ENCODE measurements around the gene GAGE2A.
"Not testable (repeated sequence)": the region's sequence is repeated elsewhere in the genome, so short reads cannot be mapped to it uniquely, and the experiment has no call there.

Gene GAGE2A

GRCh38 chrX:49589196-49589595 lies at the start of gene GAGE2A:
GAGE2A (plus strand) TSS chrX:49589496; CDS start chrX:49590651, 1,155 bp downstream.
- DNase-seq = not testable (repeated sequence)

DNA sequence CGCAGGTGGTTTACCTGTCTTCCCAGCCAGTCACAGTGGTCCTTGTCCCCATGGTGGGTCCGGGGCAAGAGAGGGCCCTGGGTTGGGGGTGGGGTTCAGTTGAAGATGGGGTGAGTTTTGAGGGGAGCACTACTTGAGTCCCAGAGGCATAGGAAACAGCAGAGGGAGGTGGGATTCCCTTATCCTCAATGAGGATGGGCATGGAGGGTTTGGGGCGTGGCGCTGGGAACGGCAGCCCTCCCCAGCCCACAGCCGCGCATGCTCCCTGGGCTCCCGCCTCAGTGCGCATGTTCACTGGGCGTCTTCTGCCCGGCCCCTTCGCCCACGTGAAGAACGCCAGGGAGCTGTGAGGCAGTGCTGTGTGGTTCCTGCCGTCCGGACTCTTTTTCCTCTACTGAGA lies 47.9 kb upstream of the GAGE2A start, which contains the start of gene GAGE12D:
Gene GAGE12D, plus strand, starts transcription at position 301 of the 400 bp plus-strand sequence. CDS start 1,155 bp downstream, outside the sequence.
- not testable (repeated sequence) for DNase-seq

DNA sequence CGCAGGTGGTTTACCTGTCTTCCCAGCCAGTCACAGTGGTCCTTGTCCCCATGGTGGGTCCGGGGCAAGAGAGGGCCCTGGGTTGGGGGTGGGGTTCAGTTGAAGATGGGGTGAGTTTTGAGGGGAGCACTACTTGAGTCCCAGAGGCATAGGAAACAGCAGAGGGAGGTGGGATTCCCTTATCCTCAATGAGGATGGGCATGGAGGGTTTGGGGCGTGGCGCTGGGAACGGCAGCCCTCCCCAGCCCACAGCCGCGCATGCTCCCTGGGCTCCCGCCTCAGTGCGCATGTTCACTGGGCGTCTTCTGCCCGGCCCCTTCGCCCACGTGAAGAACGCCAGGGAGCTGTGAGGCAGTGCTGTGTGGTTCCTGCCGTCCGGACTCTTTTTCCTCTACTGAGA lies 38.3 kb upstream of the GAGE2A start, which contains the start of gene GAGE12E:
Gene GAGE12E, plus strand, starts transcription at position 301 of the 400 bp plus-strand sequence. CDS start 1,155 bp downstream, outside the sequence.
- not testable (repeated sequence) for DNase-seq

GRCh38 chrX:49560542-49560941 lies 28.8 kb upstream of the GAGE2A start, which contains the start of gene GAGE12F:
GAGE12F (plus strand) TSS chrX:49560842; CDS start chrX:49561997, 1,155 bp downstream.
- not testable (repeated sequence) for DNase-seq

DNA sequence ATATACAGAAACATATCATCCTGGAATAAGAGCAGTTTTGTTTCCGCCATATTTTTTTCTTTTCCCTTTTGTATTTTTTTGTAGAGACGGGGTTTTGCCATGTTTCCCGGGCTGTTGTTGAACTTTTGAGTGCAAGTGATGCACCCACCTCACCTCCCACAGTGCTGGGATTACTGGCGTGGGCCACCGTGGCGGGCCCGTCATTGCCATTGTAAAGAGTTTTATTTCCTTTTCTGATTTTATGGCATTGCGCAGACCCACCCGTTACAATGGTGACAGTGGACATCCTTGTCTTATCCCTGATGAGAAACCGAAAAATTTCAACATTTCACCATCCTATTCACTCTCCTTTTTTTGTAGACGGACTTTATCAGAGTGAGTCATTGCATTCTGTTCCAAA lies 20.6 kb upstream of the GAGE2A start:
- DNase-seq = not testable (repeated sequence)

- DNase-seq = not testable (repeated sequence)
Measured at GRCh38 chrX:49569152-49569551, 20.1 kb upstream of the GAGE2A start.

DNA sequence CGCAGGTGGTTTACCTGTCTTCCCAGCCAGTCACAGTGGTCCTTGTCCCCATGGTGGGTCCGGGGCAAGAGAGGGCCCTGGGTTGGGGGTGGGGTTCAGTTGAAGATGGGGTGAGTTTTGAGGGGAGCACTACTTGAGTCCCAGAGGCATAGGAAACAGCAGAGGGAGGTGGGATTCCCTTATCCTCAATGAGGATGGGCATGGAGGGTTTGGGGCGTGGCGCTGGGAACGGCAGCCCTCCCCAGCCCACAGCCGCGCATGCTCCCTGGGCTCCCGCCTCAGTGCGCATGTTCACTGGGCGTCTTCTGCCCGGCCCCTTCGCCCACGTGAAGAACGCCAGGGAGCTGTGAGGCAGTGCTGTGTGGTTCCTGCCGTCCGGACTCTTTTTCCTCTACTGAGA lies 19.2 kb upstream of the GAGE2A start, which contains the start of gene GAGE12G:
Gene GAGE12G, plus strand, starts transcription at position 301 of the 400 bp plus-strand sequence. CDS start 1,155 bp downstream, outside the sequence.
- not testable (repeated sequence) for DNase-seq

GRCh38 chrX:49579649-49580048 lies 9.6 kb upstream of the GAGE2A start, which contains the start of gene GAGE12H:
GAGE12H (plus strand) TSS chrX:49579949; CDS start chrX:49581104, 1,155 bp downstream.
- DNase-seq = not testable (repeated sequence)

- DNase-seq = not testable (repeated sequence)
Measured at GRCh38 chrX:49589769-49590478, 628 bp downstream of the GAGE2A start.

DNA sequence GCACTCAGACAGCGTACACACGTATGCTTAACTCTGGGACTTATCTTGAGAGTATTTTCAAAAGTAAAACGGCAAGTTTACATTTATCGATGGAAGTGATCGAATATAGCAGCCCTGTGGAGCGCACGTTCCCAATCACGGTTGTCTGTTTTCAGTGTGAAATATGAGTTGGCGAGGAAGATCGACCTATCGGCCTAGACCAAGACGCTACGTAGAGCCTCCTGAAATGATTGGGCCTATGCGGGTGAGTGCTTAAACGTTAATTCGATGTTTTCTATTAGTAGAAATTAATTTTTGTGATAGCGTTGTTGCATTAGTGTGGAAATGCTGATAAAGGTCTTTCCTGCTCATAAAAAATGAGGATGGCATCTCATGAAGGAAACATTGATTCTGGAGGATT lies 1.2 kb downstream of the GAGE2A start:
- DNase-seq = not testable (repeated sequence)

DNA sequence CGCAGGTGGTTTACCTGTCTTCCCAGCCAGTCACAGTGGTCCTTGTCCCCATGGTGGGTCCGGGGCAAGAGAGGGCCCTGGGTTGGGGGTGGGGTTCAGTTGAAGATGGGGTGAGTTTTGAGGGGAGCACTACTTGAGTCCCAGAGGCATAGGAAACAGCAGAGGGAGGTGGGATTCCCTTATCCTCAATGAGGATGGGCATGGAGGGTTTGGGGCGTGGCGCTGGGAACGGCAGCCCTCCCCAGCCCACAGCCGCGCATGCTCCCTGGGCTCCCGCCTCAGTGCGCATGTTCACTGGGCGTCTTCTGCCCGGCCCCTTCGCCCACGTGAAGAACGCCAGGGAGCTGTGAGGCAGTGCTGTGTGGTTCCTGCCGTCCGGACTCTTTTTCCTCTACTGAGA lies 9.4 kb downstream of the GAGE2A start, which contains the start of gene GAGE1:
Gene GAGE1, plus strand, starts transcription at position 301 of the 400 bp plus-strand sequence. CDS start 1,155 bp downstream, outside the sequence.
- not testable (repeated sequence) for DNase-seq

GRCh38 chrX:49610718-49611310 lies 21.5 kb downstream of the GAGE2A start:
- DNase-seq = no peak

GRCh38 chrX:49618574-49618973 lies 29.3 kb downstream of the GAGE2A start:
- no peak for DNase-seq

- no peak for DNase-seq
Measured at GRCh38 chrX:49627086-49627777, 37.9 kb downstream of the GAGE2A start.

GRCh38 chrX:49644991-49645637 lies 55.8 kb downstream of the GAGE2A start:
- DNase-seq = no peak

Measured in NCI-H510A (cell line).